GM13977 (cell line): Measurements from ENCODE around the gene PTPRG.

Source experiments
- DNase-seq: peaks from one replicate; pipeline ENCODE4 v3.0.0; 2012; ENCODE audit warnings: low spot score
- in situ Hi-C: fragments of 300-500 bp; cut with MboI; formaldehyde crosslinking; loops from one replicate; pipeline ENCODE4 v1.12.0; 2022; ENCODE audit warnings: low sequenced_read_pairs, low pct_unique_long_range_greater_than_20kb, mixed read lengths, inconsistent platforms; ENCODE audit not compliant: unreplicated experiment
- TF ChIP-seq, protein P1 (sequence below): IDR thresholded peaks from 2 replicates; pipeline ENCODE4 v1.5.1; 2012; ENCODE audit warnings: mild to moderate bottlenecking, control low read depth; ENCODE audit not compliant: insufficient read depth; ENCODE audit errors: extremely low read depth, missing control alignments

The PTPRG gene

DNA sequence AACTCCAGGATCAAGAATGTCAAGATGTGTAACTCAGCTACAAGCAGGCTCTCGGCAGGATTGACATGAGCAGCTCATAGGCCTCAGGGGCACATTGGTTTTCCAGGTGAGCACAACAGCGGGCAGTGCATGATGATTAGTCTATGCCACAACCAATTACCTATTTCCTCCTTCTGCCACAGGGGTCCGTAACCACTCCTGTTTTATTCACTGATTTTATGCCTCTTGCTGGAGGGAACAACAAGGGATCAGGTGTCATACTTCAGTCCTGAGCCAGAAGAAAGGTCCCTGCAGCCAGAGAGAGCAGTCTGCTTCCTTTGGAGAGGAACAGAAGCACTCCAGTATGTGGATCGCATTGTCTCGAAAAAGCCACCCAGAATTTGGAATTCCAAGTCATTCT lies 35.1 kb upstream of the PTPRG start:
- no peak for DNase-seq
- in situ Hi-C loops: no loop called here
- TF ChIP-seq, protein P1, sequence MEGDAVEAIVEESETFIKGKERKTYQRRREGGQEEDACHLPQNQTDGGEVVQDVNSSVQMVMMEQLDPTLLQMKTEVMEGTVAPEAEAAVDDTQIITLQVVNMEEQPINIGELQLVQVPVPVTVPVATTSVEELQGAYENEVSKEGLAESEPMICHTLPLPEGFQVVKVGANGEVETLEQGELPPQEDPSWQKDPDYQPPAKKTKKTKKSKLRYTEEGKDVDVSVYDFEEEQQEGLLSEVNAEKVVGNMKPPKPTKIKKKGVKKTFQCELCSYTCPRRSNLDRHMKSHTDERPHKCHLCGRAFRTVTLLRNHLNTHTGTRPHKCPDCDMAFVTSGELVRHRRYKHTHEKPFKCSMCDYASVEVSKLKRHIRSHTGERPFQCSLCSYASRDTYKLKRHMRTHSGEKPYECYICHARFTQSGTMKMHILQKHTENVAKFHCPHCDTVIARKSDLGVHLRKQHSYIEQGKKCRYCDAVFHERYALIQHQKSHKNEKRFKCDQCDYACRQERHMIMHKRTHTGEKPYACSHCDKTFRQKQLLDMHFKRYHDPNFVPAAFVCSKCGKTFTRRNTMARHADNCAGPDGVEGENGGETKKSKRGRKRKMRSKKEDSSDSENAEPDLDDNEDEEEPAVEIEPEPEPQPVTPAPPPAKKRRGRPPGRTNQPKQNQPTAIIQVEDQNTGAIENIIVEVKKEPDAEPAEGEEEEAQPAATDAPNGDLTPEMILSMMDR: no peak

DNA sequence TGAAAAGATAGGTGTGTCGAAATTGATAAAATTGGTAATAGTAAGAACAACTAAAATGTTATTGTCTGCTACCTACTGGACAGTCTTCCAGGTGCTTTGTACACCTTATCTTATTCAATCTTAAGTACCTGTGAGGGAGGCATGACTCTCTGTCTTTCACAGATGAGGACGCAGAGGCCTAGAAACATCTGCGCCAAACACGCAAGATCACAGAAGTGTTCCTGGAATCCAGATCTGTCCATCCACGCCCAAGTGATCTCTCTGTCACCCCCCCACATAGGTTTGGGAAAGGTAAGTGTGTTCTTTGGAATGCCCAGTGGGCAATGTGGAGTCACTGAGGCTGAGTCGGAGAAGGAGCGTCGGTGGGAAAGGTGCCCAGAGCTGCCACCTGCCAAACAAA lies 34.4 kb upstream of the PTPRG start:
- no peak for DNase-seq
- TF ChIP-seq, protein P1: no peak

GRCh38 chr3:61530355-61530754 lies 31.0 kb upstream of the PTPRG start:
- DNase-seq: no peak
- TF ChIP-seq, protein P1: peak; percentile 39
- in situ Hi-C loops: no loop called here

More for the DNA sequence above, 34.4 kb upstream of the PTPRG start:
- in situ Hi-C loops: no loop called here

GRCh38 chr3:61531528-61531927 lies 29.8 kb upstream of the PTPRG start:
- DNase-seq: no peak
- in situ Hi-C loops: no loop called here
- TF ChIP-seq, protein P1: no peak

DNA sequence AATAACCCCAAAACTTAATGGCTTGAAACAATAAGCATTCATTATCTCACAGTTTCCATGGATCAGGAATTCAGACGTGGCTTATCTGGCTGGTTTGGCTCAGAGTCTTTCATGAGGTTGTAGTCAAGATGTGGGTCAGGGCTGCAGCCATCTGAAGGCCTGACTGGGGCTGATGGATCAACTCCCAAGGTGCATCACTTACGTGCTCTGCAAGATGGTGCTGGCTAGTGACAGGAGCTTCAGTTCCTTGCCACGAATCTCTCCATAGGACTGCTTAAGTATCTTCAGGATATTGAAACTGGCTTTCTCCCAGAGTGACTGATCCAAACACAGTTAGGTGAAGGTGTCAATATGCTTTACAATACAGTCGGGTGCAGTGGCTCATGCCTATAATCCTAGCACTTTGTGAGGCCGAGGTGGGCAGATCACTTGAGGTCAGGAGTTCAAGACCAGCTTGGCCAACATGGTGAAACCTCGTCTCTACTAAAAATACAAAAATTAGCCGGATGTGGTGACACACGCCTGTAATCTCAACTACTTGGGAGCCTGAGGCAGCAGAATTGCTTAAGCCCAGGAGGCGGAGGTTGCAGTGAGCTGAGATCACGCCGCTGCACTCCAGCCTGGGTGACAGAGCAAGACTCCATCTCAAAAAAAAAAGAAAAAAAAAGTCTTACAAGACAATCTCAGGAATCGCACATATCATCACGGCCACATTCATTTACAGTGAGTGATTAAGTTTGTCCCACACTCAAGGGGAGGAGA lies 28.5 kb upstream of the PTPRG start:
- in situ Hi-C loops: no loop called here
- TF ChIP-seq, protein P1: no peak
- DNase-seq: no peak

GRCh38 chr3:61535826-61536225 lies 25.5 kb upstream of the PTPRG start:
- in situ Hi-C loops: no loop called here
- no peak for DNase-seq

More at GRCh38 chr3:61535826-61536225, 25.5 kb upstream of the PTPRG start:
- TF ChIP-seq, protein P1: no peak
